Endothelial cell of umbilical vein (primary cell): ENCODE measurements around the gene MAP2K5. TPM values are rescaled to one million over a fixed set of nuclear protein-coding genes. Genes with fewer than 3 reads are reported as not detected.

Source experiments
- BruUV-seq: library from RNA; stranded (reverse); fragments of 400-500 nt; replicated peaks from 2 replicates; lab custom pipeline; 2021; lab: Mats Ljungman, UMichigan
- CTCF ChIA-PET: fragments of 300-600, 350-600 bp; sonication (Branson Sonifier 250); formaldehyde crosslinking; loops from one replicate; lab custom pipeline; 2021; ENCODE audit warnings: antibody characterized with exemption, inconsistent platforms; lab: Charles Lee
- POLR2A ChIA-PET: fragments of 300-600, 350-600 bp; sonication (Branson Sonifier 250); formaldehyde crosslinking; loops from one replicate; lab custom pipeline; 2021; ENCODE audit warnings: antibody characterized with exemption, inconsistent platforms; lab: Charles Lee
- DNase-seq: peaks from one replicate; pipeline ENCODE4 v3.0.0-alpha.2; 2011; ENCODE audit warnings: low read depth, low spot score
- FAIRE-seq: peaks from 2 replicates; lab custom pipeline; 2011; peaks lifted over from hg19 to GRCh38; lab: Jason Lieb, UNC
- H2AFZ ChIP-seq: 2 replicates; pipeline ENCODE4 v1.6.0; 2012; ENCODE audit warnings: low read depth, low read length, control low read depth, inconsistent platforms
- H3K27ac ChIP-seq: 2 replicates; pipeline ENCODE4 v1.5.1; 2011; ENCODE audit warnings: low read depth, mild to moderate bottlenecking, control low read depth, low read length, moderate library complexity; ENCODE audit not compliant: insufficient read depth
- H3K27me3 ChIP-seq, 2 experiments: 2 replicates each; pipeline versions ENCODE4 v1.6.0 to v1.6.1; 2011; ENCODE audit warnings: low read length in 2 of 2, mixed read lengths in 1 of 2; ENCODE audit not compliant: control insufficient read depth in 2 of 2, insufficient read depth in 2 of 2
- H3K36me3 ChIP-seq, 2 experiments: 2 replicates in 1 of 2; 3 replicates in 1 of 2; pipeline ENCODE4 v1.5.1; 2011; ENCODE audit warnings: low read length in 2 of 2, mild to moderate bottlenecking in 1 of 2, moderate library complexity in 1 of 2; ENCODE audit not compliant: control insufficient read depth in 2 of 2, insufficient read depth in 2 of 2; ENCODE audit errors: extremely low read depth in 1 of 2
- H3K4me1 ChIP-seq: 3 replicates; pipeline ENCODE4 v1.5.1; 2011; ENCODE audit warnings: mild to moderate bottlenecking, low read length; ENCODE audit not compliant: control insufficient read depth, insufficient read depth; ENCODE audit errors: extremely low read depth
- H3K4me2 ChIP-seq: 2 replicates; pipeline ENCODE4 v1.6.1; 2011; ENCODE audit warnings: low read length, control low read depth, mixed read lengths; ENCODE audit not compliant: insufficient read depth
- H3K4me3 ChIP-seq, 3 experiments: fragments of 200-600 bp in 1 of 3; sonication (generic), shearing (Covaris generic) in 1 of 3; replicated peaks in 1 of 3; 2 replicates each; pipeline ENCODE4 v1.5.1; 2011 to 2016; ENCODE audit warnings: control low read depth in 3 of 3, low read length in 3 of 3, mild to moderate bottlenecking in 2 of 3, inconsistent platforms in 1 of 3, low read depth in 1 of 3, moderate library complexity in 1 of 3; ENCODE audit not compliant: insufficient read depth in 1 of 3
- H3K79me2 ChIP-seq: 2 replicates; pipeline ENCODE4 v1.6.0; 2012; ENCODE audit warnings: low read length, inconsistent platforms; ENCODE audit not compliant: control insufficient read depth, insufficient read depth
- H3K9ac ChIP-seq: replicated peaks from 2 replicates; pipeline ENCODE3; 2011; ENCODE audit warnings: low read length, control low read depth; ENCODE audit not compliant: insufficient read depth; ENCODE audit errors: extremely low read depth
- H3K9me1 ChIP-seq: replicated peaks from 3 replicates; pipeline ENCODE4 v1.6.0; 2011; ENCODE audit warnings: mild to moderate bottlenecking, low read length; ENCODE audit not compliant: control insufficient read depth, insufficient read depth; ENCODE audit errors: extremely low read depth
- H3K9me3 ChIP-seq: replicated peaks from 2 replicates; pipeline ENCODE4 v1.5.1; 2012; ENCODE audit warnings: low read length, inconsistent platforms; ENCODE audit not compliant: control insufficient read depth, insufficient read depth
- H4K20me1 ChIP-seq: replicated peaks from 2 replicates; pipeline ENCODE3; 2011; ENCODE audit warnings: mild to moderate bottlenecking, low read length; ENCODE audit not compliant: control insufficient read depth, insufficient read depth; ENCODE audit errors: extremely low read depth
- EZH2 ChIP-seq: IDR thresholded peaks from 2 replicates; pipeline ENCODE4 v1.6.1; 2012; ENCODE audit warnings: borderline replicate concordance, low read depth, mild to moderate bottlenecking, moderate library complexity, low read length, inconsistent platforms; ENCODE audit not compliant: severe bottlenecking
- GATA2 ChIP-seq: IDR thresholded peaks from 2 replicates; pipeline ENCODE4 v1.7.0; 2011; ENCODE audit warnings: low read depth, mild to moderate bottlenecking, moderate library complexity, mixed read lengths, low read length; ENCODE audit not compliant: insufficient read length, insufficient read depth
- MYC ChIP-seq: IDR thresholded peaks from one replicate; pipeline ENCODE4 v1.6.1; 2011; ENCODE audit warnings: mild to moderate bottlenecking, low read depth, low read length
- POLR2AphosphoS5 ChIP-seq: IDR thresholded peaks from 2 replicates; pipeline ENCODE4 v1.6.1; 2012; ENCODE audit warnings: low read depth, mild to moderate bottlenecking, control low read depth, low read length, moderate library complexity; ENCODE audit not compliant: insufficient read depth
- dilution Hi-C: fragments of 300-500 bp; cut with MboI; formaldehyde crosslinking; loops from one replicate; pipeline ENCODE4 v1.15.0; 2019; ENCODE audit warnings: low sequenced_read_pairs; ENCODE audit not compliant: extremely low pct_ligation_motif_present
- intact Hi-C: fragments of 100-400 bp; cut with micrococcal nuclease; formaldehyde crosslinking; loops from one replicate; pipeline ENCODE4 v1.10.0; 2022
- polyA plus RNA-seq, 4 experiments: library from polyadenylated mRNA; depleted of rRNA in 3 of 4; stranded (reverse) in 3 of 4; unstranded in 1 of 4; fragments of >200 nt; gene quantifications; 2 replicates each; pipeline versions ENCODE4 v1.2.1 to v1.2.3, GENCODE V29; 2011 to 2012; ENCODE audit warnings: missing spikeins in 1 of 4
- total RNA-seq: library from RNA; stranded (reverse); gene quantifications from 2 replicates; pipeline ENCODE4 v1.2.3, GENCODE V29; 2021
- TF ChIP-seq, protein P1 (sequence below), 2 donors: IDR thresholded peaks; 1 replicate in 1 of 2; 2 replicates in 1 of 2; pipeline ENCODE4 v1.5.1; 2011; ENCODE audit warnings: low read length in 2 of 2, mild to moderate bottlenecking in 2 of 2, moderate library complexity in 2 of 2, control low read depth in 1 of 2, inconsistent platforms in 1 of 2, low read depth in 1 of 2; ENCODE audit not compliant: insufficient read depth in 1 of 2; ENCODE audit errors: extremely low read depth in 1 of 2

The MAP2K5 gene
- total and polyA plus RNA-seq, 2 donors (not counting 3 experiments of a cell fraction or from before 2014, with no cell fraction given), result 4.9 to 24.7 TPM

DNA sequence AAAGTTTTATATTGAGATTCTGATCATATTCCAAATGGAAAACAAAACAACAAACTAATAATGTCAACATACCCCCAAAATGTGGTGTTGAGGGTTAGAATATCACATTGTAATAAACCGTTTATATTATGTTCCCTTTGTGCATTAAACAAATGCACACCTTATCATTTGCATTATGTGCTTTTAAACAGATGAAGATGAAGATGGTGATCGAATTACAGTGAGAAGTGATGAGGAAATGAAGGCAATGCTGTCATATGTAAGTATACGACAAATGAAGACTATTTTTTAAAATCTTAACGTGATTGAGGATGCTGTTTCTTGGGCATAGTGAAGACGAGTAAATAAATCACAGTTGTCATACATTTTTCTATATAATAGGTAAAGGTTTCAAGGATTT lies 20.6 kb downstream of the MAP2K5 start:
- no peaks in the 10 kb centered on the region for H4K20me1 ChIP-seq
- DNase-seq, result no peak
- no peak for TF ChIP-seq POLR2AphosphoS5
- TF ChIP-seq EZH2, result no peak
- TF ChIP-seq MYC, result no peak
- no peak for TF ChIP-seq GATA2
- TF ChIP-seq, protein P1, sequence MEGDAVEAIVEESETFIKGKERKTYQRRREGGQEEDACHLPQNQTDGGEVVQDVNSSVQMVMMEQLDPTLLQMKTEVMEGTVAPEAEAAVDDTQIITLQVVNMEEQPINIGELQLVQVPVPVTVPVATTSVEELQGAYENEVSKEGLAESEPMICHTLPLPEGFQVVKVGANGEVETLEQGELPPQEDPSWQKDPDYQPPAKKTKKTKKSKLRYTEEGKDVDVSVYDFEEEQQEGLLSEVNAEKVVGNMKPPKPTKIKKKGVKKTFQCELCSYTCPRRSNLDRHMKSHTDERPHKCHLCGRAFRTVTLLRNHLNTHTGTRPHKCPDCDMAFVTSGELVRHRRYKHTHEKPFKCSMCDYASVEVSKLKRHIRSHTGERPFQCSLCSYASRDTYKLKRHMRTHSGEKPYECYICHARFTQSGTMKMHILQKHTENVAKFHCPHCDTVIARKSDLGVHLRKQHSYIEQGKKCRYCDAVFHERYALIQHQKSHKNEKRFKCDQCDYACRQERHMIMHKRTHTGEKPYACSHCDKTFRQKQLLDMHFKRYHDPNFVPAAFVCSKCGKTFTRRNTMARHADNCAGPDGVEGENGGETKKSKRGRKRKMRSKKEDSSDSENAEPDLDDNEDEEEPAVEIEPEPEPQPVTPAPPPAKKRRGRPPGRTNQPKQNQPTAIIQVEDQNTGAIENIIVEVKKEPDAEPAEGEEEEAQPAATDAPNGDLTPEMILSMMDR (IDR thresholded peaks at IDR 0.05; ENCODE audit: extremely low read depth in 1 of 2, insufficient read depth in 1 of 2, low read depth in 1 of 2, low read length in 2 of 2), result no peak
- intact Hi-C loops, result no loop called here
- FAIRE-seq, result no peak
- no peak overlapping the region for H3K9ac ChIP-seq
- ChIA-PET CTCF (interaction anchor here (1.1 kb wide), 1 partner anchor 9 kb away, joined by 4 read pairs; no protein-coding TSS in a partner anchor), POLR2A (no interaction called here)
- H3K27ac ChIP-seq, result no peak overlapping the region
- H2AFZ ChIP-seq, result no peak overlapping the region
- no peak overlapping the region for H3K4me3 ChIP-seq
- BruUV-seq, result no TSS peak
- H3K9me3 ChIP-seq, result no peaks in the 10 kb centered on the region
- H3K36me3 ChIP-seq, result no peaks in the 10 kb centered on the region
- dilution Hi-C loops, result no loop called here
- no peaks in the 10 kb centered on the region for H3K27me3 ChIP-seq
- H3K4me1 ChIP-seq, result no peaks in the 10 kb centered on the region
- no peak overlapping the region for H3K4me2 ChIP-seq
- no peaks in the 10 kb centered on the region for H3K9me1 ChIP-seq
- H3K79me2 ChIP-seq, result no peaks in the 10 kb centered on the region
